NCI-H2196 treated with DMSO at 0.1 percent for 48 hours (cell line): ENCODE results near the gene ZNF835.
"Not testable (repeated sequence)": the region's sequence is repeated elsewhere in the genome, so short reads cannot be mapped to it uniquely, and the experiment has no call there.

Experiments
- DNase-seq: peaks from one replicate; lab custom pipeline; 2025; ENCODE audit not compliant: unreplicated experiment; lab: John Stamatoyannopoulos, UW

The ZNF835 gene

GRCh38 chr19:56671613-56671994 is at the start of gene ZNF835:
ZNF835 (minus strand) TSS chr19:56671757; CDS start chr19:56665198, 6,559 bp downstream.
- no peak for DNase-seq

GRCh38 chr19:56720281-56720680 is 48.7 kb upstream of the ZNF835 start:
- no peak for DNase-seq

DNA sequence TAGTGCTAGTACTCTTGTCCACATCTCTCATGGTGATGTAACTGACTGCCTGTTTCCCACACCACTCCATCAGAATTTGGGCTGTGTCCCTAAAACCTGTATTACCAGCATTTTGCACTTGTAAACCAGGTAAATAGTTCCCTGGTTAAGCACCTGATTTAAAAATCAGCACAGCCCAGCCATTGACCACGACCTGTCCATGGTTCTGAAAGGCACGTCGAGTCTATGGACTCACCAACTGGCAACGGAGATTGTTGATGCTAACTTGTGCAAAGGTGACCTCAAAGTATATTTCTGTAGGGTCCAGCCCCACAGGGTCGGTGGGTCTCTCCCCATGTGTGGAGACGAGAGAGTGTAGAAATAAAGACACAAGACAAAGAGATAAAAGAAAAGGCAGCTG is 46.7 kb upstream of the ZNF835 start:
- no peak for DNase-seq

GRCh38 chr19:56712611-56713276 is 41.2 kb upstream of the ZNF835 start:
- no peak for DNase-seq

- DNase-seq: no peak
These were observed 38.9 kb upstream of the ZNF835 start for GRCh38 chr19:56710437-56710836.

GRCh38 chr19:56707821-56708220 is 36.3 kb upstream of the ZNF835 start:
- no peak for DNase-seq

GRCh38 chr19:56705939-56706338 is 34.4 kb upstream of the ZNF835 start:
- no peak for DNase-seq

- no peak for DNase-seq
These were observed 30.3 kb upstream of the ZNF835 start for GRCh38 chr19:56701895-56702294.

GRCh38 chr19:56699552-56699951 is 28.0 kb upstream of the ZNF835 start:
- no peak for DNase-seq

DNA sequence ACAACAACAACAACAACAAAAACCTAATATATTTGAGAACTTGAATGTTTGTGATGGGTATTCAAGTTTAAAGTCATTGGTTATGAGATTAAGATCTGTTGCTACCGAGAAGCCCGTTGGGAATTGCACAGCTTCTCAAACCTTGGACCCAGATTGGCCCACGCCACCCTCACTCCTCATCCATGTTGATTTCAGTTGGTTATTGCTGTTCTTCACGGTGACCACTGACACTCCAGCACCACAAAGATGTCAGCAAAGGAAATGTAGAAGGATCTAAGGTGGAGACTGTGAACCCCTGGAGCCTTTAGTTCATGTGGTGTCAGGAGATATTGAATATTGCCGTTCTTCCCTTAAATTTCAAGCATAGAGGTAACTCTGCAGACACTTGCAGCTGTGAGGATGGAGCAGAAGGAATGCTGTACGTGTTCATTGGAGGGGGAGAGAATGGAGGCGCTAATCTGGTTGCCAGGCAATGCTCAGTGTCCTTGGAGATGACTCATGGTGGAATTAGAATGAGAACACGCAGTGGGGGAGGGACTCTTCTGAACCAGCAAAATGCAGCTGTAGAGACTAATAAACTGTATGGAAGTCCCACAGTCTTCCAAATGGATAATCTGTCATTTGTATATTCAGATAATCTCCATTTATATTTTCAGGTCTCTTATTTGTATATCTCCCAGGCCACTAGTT is 20.8 kb upstream of the ZNF835 start:
- no peak for DNase-seq

DNA sequence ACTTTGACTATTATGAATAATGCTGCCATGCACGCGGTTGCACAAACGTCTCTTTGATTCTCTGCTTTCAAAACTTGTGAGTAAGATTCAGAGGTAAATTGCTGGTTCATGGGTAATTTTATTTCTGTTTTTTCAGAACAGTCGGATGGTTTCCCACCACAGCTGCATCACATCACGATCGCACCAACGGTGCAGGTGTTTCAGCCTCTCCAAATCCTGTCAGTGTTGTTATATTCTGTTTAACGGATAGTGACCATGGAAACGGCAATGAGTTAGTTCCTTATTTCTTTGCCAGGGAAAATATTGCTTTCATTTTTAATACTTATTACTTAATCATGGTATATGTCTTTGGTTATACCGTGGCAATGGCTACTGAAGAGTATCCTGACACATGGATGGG is 19.1 kb upstream of the ZNF835 start:
- DNase-seq: no peak

DNA sequence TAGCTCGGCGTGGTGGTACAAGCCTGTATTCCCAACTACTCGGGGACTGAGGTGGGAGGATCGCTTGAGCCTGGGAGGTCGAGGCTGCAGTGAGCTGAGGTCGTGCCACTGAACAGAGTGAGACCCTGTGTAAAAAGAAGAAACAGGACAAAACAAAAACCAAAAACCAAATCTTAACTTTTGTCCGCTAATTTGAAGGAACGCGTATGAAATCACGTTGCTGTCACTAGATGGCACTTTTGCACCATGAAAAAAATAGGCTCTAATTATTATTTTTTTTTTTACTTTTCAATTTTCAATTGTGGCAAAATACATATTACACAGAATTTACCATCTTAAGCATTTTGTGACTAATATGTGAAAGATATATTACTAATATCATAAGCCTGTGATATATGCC is 17.6 kb upstream of the ZNF835 start:
- no peak for DNase-seq

DNA sequence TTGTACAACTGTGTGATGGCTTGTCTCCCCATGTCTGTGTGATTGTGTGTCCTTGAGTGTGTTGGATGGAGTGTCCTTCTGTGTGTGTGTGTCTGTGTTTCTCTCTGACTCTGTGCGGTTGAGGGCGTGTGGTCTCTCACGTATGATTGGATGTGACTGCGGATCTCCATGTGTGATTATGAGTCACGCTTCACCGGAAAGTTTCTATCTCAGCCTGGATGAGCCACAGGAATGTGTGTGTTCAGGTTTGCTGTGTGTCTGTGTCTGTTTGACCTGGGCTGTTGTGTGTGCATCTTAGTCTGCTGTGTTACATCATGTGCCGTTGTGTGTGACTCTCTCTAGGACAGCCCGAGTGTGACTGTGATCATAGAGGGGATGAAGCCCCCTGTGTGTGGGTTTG is 15.5 kb upstream of the ZNF835 start:
- no peak for DNase-seq

- DNase-seq: no peak
These were observed 11.6 kb upstream of the ZNF835 start for GRCh38 chr19:56683116-56683515.

DNA sequence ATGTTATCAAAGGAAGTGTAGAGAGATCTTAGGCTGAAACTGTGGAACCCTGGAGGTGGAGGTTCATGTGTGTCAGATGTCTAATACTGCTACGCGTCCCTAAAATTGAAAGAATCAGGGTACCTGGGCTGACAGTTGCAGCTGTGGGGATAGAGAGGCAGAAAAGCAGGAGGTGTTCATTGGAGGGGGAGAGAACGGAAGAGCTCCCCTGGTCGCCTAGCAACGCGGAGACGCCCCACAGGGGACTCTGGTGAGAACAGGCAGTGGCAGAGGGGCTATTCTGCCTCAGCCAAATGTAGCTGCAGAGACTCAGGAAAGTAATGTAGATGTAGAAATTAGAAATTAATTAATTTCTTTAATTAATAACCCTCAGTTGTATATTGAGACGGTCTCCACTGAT is 10.1 kb upstream of the ZNF835 start:
- DNase-seq: no peak

DNA sequence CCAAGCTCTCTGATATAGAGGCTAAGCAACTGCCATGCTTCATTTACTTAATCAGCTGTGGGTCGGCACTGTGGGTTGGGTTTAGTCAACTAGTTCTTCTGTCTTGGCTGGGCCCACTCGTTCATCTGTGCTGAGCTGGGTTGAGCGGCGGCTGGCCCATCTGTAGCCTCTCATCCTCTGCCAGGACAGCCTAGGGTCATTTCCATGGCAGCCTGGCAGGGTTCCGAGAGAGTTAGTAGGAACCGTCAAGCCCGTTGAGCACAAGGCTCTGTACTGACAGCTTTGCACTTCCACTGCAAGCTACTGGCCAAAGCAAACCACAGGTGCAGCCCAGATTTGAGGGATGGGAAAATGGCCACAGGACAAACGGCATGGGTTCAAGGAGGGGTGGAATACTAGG is 6.6 kb upstream of the ZNF835 start:
- DNase-seq: no peak

GRCh38 chr19:56672610-56673009 is 1.1 kb upstream of the ZNF835 start:
- DNase-seq: not testable (repeated sequence)

GRCh38 chr19:56670961-56671612 is 470 bp downstream of the ZNF835 start:
- DNase-seq: no peak

DNA sequence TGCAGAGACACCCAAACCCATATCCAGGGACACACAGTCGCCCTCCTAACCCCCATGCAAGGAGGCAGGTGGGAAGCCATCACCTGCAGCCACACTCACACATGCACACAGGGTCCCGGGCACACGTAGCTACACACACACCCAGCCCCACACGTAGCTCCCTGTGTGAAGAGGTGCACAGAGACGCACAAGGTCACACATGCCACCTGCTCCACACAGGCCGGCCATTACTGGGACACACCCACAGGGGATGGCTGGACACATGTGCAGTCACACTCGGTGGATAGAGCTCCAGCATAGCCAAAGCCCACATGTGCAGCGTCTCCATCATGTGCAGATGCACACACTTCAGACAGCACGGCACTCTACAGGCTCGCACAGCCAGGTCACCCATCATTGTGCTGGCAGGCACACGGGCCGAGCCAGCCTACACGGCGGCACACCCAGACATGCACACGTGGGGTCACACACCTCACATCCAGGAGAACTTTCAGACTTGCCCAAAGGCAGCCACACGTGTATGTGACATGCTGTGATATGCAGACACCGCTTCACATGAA is 1.1 kb downstream of the ZNF835 start:
- DNase-seq: no peak

DNA sequence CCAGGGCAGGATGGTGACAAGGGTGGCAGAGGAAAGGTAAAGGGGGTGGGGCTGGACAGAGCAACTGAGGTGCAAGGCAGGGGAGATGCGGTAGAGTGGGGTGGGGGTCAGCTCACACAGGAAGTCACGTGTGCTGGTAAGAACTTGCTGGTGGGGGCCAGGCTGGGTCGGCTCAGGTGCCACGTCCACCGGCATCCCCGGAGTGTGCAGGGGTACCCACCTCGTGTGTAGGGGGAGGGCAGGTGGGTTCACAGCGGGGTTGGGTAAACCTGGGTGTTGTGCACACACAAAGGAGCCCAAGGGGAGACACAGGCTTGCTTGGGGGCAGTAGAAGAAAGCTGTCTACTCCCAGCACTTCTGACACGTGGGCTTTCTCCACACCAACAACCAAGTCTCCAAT is 2.9 kb downstream of the ZNF835 start:
- DNase-seq: no peak

DNA sequence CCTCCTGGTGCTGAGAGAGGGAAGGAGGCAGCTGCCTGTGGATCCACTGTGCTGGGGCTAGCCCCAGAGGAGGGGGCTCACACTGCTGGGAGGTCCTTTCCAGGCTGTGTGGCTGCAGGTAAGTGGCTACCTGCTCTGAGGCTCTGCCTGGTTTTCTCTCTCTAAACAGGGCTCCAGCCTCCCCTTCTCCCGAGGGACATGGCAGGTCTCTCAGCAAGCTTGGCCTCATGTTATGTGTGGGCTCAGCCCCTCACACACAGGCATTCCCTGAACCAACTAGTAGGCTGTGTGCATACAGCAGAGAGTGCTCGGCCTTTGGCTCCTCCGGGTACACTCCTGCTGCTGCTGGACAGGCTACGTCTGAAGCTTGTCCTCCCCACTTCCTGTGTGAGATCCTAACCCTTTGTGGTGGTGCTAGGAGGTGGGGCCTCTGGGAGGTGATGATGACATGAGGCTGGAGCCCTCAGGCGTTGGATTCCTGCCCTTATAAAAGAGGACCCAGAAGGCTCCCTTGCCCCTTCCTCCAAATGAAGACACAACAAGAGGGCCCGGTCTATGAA is 4.2 kb downstream of the ZNF835 start:
- no peak for DNase-seq

GRCh38 chr19:56664511-56664910 is 7.0 kb downstream of the ZNF835 start:
- no peak for DNase-seq
